Endothelial cell (in vitro differentiated cells): ENCODE results near the gene RAPGEF2. TPM values are rescaled to one million over a fixed set of nuclear protein-coding genes. Genes with fewer than 3 reads are reported as not detected.

Source experiments
- DNase-seq: peaks from one replicate; pipeline ENCODE4 v3.0.0; 2021; ENCODE audit warnings: low spot score
- H3K27ac Mint-ChIP-seq: one replicate; pipeline ENCODE4 v1.8.0; 2021; ENCODE audit warnings: mixed read lengths, inconsistent platforms; ENCODE audit not compliant: unreplicated experiment
- H3K27me3 Mint-ChIP-seq: one replicate; pipeline ENCODE4 v1.8.0; 2021; ENCODE audit warnings: mild to moderate bottlenecking, moderate library complexity, mixed read lengths, inconsistent platforms; ENCODE audit not compliant: unreplicated experiment
- H3K36me3 Mint-ChIP-seq: one replicate; pipeline ENCODE4 v1.8.0; 2021; ENCODE audit warnings: mild to moderate bottlenecking, low read depth, mixed read lengths, inconsistent platforms; ENCODE audit not compliant: unreplicated experiment
- H3K4me1 Mint-ChIP-seq: one replicate; pipeline ENCODE4 v1.8.0; 2021; ENCODE audit warnings: mild to moderate bottlenecking, mixed read lengths, inconsistent platforms; ENCODE audit not compliant: unreplicated experiment
- H3K4me3 Mint-ChIP-seq: one replicate; pipeline ENCODE4 v1.8.0; 2021; ENCODE audit warnings: mild to moderate bottlenecking, mixed read lengths, inconsistent platforms; ENCODE audit not compliant: unreplicated experiment
- H3K9me3 Mint-ChIP-seq: one replicate; pipeline ENCODE4 v1.8.0; 2021; ENCODE audit warnings: mixed read lengths, inconsistent platforms; ENCODE audit not compliant: unreplicated experiment
- CTCF ChIP-seq: fragments of 200-600 bp; sonication (generic); IDR thresholded peaks from one replicate; pipeline ENCODE4 v1.5.0; 2021; ENCODE audit warnings: antibody characterized with exemption; ENCODE audit not compliant: unreplicated experiment
- total RNA-seq: library from RNA; stranded (reverse); fragmentation: NEBNext Ultra II Directional; extraction: Animal tissue kit (Norgen Biotek cat#: 25700); gene quantifications from one replicate; pipeline ENCODE4 v1.2.1, GENCODE V29; 2021; ENCODE audit not compliant: unreplicated experiment

The RAPGEF2 gene
- total RNA-seq, 1 donor from 2014 or later = 108 TPM

- no peak for TF ChIP-seq CTCF
- Mint-ChIP-seq H3K4me1 (peaks cover 2% of the 10 kb centered on the region), H3K27me3 (peaks cover 4% of the 10 kb centered on the region), H3K27ac (no peak overlapping the region), H3K4me3 (no peak overlapping the region), H3K9me3 (no peaks in the 10 kb centered on the region), H3K36me3 (no peaks in the 10 kb centered on the region)
- DNase-seq = no peak
These were observed 287.8 kb downstream of the RAPGEF2 start for GRCh38 chr4:159390648-159391047.

- H3K27ac Mint-ChIP-seq = no peak overlapping the region
- H3K9me3 Mint-ChIP-seq = no peaks in the 10 kb centered on the region
- peaks cover 7% of the 10 kb centered on the region for H3K27me3 Mint-ChIP-seq
- peaks cover 6% of the 10 kb centered on the region for H3K4me1 Mint-ChIP-seq
- no peak for TF ChIP-seq CTCF
- H3K4me3 Mint-ChIP-seq = no peak overlapping the region
- no peak for DNase-seq
- no peaks in the 10 kb centered on the region for H3K36me3 Mint-ChIP-seq
These were observed 292.8 kb downstream of the RAPGEF2 start for GRCh38 chr4:159395693-159396092.

GRCh38 chr4:159396151-159396550 is 293.3 kb downstream of the RAPGEF2 start:
- Mint-ChIP-seq H3K27me3 (peaks cover 4% of the 10 kb centered on the region), H3K4me1 (peaks cover 7% of the 10 kb centered on the region), H3K4me3 (no peak overlapping the region), H3K9me3 (no peaks in the 10 kb centered on the region), H3K27ac (no peak overlapping the region), H3K36me3 (no peaks in the 10 kb centered on the region)
- no peak for DNase-seq
- TF ChIP-seq CTCF = no peak

- Mint-ChIP-seq H3K4me3 (no peak overlapping the region), H3K36me3 (no peaks in the 10 kb centered on the region), H3K27ac (no peak overlapping the region), H3K4me1 (peaks cover 18% of the 10 kb centered on the region), H3K27me3 (peaks cover 9% of the 10 kb centered on the region), H3K9me3 (no peaks in the 10 kb centered on the region)
- DNase-seq = no peak
- TF ChIP-seq CTCF = no peak
These were observed 295.4 kb downstream of the RAPGEF2 start for GRCh38 chr4:159398236-159398638.

- TF ChIP-seq CTCF = no peak
These were observed 297.8 kb downstream of the RAPGEF2 start for GRCh38 chr4:159400558-159401225.

More at GRCh38 chr4:159400558-159401225, 297.8 kb downstream of the RAPGEF2 start:
- H3K9me3 Mint-ChIP-seq = no peaks in the 10 kb centered on the region
- H3K27me3 Mint-ChIP-seq = peaks cover 9% of the 10 kb centered on the region
- H3K4me1 Mint-ChIP-seq = peaks cover 18% of the 10 kb centered on the region
- no peak for DNase-seq
- H3K4me3 Mint-ChIP-seq = no peak overlapping the region
- no peaks in the 10 kb centered on the region for H3K36me3 Mint-ChIP-seq
- no peak overlapping the region for H3K27ac Mint-ChIP-seq
